NAMALWA (cell line): ENCODE results near the gene MXRA8.

Experiments used
- DNase-seq: peaks from one replicate; pipeline ENCODE4 v3.0.0-alpha.2; 2015; ENCODE audit warnings: low spot score

The MXRA8 gene

GRCh38 chr1:1349256-1350012, 8.9 kb downstream of the MXRA8 start, which contains the start of gene DVL1:
TSS of gene DVL1 (minus strand) at chr1:1349418. CDS start at chr1:1349065, 353 bp downstream.
- peak; percentile 79 for DNase-seq

DNA sequence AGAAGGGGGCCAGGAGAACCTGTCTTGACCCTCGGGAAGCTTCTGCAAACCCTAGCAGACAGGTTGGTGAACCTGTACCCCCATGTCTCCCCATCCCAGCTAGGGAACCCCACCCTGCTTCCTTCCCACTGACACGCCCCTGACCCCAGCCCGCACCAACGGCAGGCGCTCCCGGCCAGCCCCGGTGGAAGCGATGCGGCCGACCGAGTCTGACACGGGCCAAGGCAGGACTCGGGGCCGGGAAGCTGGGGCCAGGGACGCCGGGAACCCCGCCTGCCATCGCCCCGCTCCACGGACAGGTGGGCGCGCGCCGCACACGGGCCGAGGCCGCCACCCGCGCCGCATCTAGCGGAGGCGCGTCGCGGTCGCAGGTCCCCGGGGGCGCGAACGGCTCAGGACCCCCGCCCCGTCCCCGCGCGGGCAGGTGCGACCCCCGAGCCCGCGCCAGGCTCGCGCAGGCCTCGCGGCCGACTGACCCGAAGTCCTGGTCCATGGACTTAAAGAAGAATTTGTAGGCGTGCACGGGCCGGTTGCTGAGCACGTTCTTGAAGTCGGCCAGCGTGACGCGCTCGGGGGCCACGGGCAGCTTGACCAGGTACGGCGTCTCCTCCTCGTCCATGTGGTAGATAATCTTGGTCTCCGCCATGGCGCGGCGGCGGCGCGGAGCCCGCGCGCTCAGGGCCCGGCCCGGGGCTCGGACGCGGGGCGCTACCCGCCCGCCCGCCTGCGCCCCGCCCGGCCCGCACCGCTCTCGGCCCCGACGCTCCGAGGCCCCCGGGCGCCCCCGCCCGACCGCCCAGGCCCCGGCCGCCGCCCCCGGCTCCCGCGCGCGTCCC, 9.7 kb downstream of the MXRA8 start:
- DNase-seq: no peak

DNA sequence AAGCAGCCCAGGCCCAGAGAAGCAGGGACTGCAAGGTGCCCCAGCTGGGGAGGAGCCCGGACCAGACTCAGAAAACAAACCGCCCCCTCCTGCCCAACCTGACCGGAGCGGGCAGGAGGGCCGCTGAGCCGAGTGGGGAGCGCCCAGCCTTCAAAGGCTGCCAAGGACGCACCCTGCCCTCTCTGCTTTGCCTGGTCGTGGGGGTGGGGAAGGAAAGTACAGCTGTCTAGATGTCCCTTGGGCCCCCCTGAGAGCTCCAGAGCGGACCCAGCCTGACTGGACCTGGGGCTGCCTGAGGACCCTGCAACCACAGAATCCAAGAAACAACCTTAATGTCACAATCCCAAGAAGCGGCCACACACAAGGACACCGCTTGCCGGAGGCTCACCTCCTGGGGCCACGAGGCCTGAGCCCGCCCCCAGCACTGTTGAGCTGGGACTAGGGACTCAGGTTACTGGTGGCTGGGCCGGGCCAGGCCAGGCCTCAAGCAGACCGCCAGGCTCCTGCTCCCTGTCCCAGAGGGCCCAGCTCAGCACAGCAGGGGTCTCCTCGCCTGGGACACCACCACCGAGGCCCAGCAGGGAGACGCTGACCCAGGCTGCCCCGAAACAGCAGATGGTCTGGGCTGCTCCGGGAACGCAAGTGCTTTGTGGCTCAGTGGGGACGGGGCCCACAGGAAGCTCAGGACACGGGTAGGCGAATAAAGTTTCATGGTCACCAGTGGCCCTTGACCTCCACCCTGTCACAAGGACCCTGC, 10.5 kb downstream of the MXRA8 start:
- no peak for DNase-seq

DNA sequence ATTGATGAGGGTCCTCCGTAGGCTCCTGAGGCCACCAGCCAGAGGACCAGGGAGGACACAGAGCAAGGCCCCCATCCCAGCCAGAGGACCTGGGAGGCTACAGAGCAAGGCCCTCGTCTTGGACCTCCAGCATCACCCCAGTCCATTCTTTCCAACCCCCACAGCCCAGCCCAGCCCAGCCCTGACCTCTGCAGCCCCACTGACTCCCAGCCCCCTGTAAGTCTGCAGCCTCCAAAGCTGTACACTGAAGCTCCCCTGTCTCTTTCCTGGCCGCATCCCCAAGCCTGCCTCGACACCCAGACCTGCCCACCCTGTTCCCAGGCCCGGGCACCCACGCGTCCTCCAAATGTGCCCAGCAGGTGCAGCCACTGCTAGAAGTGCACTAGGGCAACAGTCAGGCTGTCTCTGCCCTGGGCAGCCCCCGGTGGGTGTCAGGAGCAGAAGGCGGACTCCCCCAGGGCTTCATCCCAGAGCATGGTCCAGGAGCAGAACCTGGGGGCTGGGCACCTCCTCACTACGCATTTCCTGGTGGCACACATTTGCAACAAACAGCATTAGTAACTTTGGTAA, 11.2 kb downstream of the MXRA8 start:
- DNase-seq: no peak

DNA sequence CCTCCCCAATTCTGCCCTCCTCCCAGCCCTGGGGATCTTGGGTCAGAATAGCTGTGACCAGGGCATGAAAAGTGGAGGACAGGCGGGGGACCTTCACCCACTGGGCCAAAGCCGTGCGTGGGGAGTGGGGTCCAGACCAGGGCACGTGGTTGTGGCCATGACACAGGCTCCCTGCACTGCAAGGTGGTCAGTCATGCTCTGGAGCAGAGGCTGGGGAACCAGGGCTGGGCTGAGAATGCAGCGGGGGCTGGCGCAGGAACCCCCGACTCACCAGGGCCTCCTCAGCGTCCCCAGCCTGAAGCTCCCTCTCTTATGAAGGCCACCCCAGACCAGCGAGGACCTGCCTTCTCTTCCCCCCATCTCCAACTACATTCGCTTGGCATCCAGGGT, 11.9 kb downstream of the MXRA8 start:
- no peak for DNase-seq

DNA sequence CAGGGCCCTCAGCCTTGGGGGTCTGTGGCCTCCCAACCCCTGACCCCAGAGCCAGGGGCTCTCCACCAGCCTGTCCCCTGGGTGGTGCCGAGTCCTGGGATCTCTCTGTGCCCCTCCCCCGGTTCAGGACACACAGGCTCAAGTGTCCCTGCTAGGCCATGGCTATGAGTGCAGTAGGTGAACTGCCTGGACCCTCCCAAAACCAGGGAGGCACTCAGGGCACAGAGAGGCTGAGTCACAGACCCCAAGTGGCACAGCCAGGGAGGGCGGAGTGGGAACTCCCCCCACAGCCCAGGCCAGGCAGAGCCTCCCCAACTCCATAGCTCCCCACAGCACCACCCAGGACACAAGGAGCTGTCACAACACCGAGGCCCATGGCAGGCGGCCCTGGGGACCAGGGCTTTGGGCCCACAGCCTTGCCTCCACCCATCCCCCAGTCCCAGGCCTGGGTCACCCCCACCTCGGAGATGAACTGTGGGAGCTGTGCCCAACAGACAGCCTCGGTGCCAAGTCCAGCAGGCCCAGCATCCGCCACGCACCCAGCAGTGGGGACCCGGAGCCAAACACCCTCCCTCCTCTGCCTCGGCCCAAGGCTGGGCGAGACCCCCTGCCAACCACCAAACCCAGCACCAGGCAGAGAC, 12.4 kb downstream of the MXRA8 start:
- no peak for DNase-seq

GRCh38 chr1:1345384-1345783, 13.0 kb downstream of the MXRA8 start:
- no peak for DNase-seq

- no peak for DNase-seq
These were observed 13.5 kb downstream of the MXRA8 start for GRCh38 chr1:1344655-1345361.

DNA sequence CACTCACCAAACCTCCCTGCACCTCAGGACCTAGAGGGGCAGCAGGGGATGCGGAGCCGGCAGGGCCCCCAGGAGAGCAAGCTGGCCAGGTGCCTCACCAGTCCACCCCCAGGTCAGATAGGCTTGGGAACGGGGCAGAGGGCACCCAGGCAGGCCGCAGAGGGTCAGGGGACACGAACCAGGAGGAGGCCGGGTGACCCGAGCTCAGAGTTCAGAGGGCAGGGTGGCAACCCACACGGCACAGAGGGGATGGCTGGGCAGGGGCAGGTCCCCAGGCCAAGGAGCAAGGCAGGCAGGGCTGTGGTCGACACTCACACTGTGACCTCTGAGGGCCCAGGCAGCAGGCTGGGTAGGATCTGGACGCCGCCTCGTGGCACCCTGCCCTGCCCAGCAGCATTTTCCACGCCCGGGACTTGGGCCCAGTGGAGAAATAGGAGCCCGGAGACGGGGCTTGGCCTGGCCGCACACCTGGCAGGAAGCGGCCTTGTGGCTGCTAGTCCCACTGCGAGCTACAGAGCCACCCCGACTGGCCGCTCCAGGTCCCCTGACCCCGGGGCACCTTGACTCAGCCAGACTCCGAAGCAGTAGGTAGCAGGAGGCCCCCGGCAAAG, 14.4 kb downstream of the MXRA8 start:
- DNase-seq: no peak

- DNase-seq: no peak
These were observed 15.7 kb downstream of the MXRA8 start for GRCh38 chr1:1342584-1343115.

- DNase-seq: no peak
These were observed 16.2 kb downstream of the MXRA8 start for GRCh38 chr1:1342061-1342562.

- DNase-seq: no peak
These were observed 16.8 kb downstream of the MXRA8 start for GRCh38 chr1:1341549-1342021.

DNA sequence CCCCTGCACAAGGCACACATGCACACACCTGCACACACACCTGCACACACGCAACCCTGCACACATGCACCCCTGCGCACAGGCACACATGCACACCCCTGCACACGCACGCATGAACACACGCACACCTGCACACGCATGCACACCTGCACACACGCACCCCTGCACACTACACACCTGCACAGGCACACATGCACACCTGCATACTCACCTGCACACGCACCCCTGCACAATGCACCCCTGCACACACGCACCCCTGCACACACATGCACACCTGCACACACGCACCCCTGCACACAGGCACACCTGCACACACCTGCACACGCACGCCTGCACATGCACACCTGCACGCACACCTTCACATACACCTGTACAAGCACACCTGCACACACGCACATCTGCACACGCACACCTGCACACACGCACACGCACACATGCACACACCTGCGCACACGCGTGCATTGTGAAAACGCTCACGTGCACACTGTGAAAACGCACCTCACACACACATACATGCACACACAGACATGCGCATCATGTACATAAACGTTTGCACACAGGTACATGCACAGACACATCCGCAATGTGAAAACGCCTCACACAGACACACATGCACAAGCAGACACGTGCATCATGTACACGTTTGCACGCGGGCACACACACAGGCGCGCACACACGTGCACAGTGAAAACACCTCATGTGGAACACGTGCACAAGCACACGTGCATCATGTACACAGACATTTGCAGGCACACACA, 17.4 kb downstream of the MXRA8 start:
- DNase-seq: no peak

DNA sequence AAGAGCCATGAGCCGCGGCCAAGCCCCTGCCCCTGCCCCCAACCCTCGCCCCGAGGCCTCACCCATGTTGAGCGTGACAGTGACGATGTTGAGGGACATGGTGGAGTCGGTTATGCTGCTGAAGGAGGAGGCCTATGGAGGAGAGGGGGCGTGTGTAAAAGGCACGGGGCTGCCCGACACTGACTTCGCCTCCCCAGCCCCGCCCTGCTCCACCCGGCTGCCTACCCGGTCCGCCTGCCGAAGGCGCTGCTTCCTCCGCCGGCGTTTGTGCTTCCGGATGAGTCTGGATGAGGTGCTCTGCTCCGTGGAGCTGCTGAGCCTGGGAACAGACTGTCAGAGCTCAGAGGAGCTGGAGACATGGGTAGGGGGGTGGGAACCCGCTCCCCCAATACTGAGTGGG, 18.2 kb downstream of the MXRA8 start:
- no peak for DNase-seq

DNA sequence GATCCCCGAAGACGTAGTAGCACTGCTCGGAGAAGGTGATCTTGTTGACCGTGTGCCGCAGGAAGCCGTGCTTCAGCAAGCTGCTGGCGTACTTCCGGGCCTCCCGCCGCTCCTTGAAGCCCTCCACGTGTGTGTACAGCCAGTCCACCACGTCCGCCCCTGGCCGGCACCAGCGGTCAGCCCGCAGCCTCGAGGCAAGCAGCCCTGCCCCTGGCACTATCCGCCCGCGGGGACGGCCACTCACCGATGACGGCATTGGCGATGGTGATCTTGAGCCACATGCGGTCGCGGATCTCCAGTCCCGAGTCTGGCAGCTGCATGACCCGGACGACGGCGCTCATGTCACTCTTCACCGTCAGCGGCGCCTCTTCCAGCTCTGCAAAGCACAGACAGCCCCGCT, 20.1 kb downstream of the MXRA8 start:
- DNase-seq: no peak

DNA sequence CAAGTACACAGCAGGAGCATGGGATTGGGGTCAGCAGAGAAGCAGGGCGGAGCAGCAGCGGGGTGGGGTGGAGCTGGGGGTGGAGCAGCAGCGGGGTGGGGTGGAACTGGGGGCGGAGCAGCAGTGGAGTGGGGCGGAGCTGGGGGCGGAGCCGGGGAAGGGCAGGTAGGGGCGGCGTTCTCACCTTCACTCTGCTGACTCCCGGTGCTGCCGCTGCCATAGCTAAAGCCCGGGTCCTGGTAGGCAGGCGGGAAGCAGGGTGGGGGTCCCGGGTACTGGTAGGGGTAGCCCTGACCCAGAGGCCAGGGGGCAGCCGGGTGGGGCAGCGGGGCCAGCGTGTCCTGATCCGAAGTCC, 20.6 kb downstream of the MXRA8 start:
- DNase-seq: peak; percentile 57

DNA sequence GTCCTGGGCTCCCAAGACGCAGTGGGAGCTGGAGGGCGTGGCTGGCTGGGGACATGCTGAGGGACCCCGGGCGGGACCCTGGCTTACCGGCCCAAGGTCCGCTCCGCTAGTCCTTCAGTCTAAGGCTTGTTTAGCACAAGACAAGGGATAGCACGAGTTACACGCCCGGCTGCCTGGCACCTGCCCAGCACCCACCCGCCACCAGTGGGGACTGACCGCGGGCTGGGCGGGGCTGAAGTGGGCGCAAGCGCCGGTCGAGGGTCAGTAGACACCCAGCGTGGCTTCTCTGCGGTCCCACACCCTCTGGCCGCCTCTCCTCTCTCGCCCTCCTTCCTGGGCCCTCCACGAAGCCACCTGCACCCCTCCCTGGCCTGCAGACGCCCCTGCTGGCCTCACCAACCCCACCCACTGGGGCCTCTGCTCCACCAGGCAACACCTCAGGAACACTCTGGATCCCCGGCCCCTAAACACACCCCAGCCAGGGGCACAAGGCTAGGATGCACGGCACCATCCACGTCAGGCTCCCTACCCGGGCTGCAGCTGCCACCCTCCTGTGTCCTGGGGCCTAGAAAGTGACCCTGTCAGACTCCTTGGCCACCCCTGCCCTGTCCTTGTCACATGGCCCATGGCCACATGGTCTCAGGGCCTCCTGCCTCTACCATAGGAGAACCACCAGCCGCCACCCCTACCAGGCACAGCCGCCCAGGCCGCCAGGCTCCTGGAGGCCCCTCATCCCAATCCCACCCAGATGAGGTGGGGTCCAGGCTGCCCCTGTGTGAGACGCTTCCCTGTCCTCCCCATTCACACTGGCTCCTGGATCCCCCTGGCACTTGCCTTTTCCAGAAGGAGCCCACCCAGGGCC, 21.2 kb downstream of the MXRA8 start:
- no peak for DNase-seq

GRCh38 chr1:1336446-1336845, 21.9 kb downstream of the MXRA8 start:
- no peak for DNase-seq
